Right lobe of liver (tissue), 4 donors: ENCODE measurements around the gene HORMAD2.

Experiments used
- CTCF ChIP-seq, 4 donors: fragments of 200-600 bp in 3 of 4; fragments of 450-650 bp in 1 of 4; IDR thresholded peaks; one replicate each; pipeline versions ENCODE4 v1.5.1 to v1.8.0; 2016 to 2022; ENCODE audit warnings: antibody characterized with exemption in 4 of 4, mild to moderate bottlenecking in 2 of 4
- POLR2A ChIP-seq: fragments of 450-650 bp; IDR thresholded peaks from one replicate; pipeline ENCODE4 v1.6.1; 2017; ENCODE audit warnings: antibody characterized with exemption, mild to moderate bottlenecking
- donor health status: DM: no; HTN: no; CAD: no.
- donor health status: DM: no; HTN: no; CAD: no.
- donor health status: DM: no; HTN: yes; CAD: no.

GRCh38 chr22:30198152-30198825 is 118.0 kb downstream of the HORMAD2 start:
- TF ChIP-seq CTCF (IDR thresholded peaks at IDR 0.05) (no peak), POLR2A (no peak)
